CD14-positive monocyte (primary cell): ENCODE data around the gene NR1I3. TPM values are rescaled to one million over a fixed set of nuclear protein-coding genes. Genes with fewer than 3 reads are reported as not detected.

Experiments
- DNase-seq, 3 donors: peaks; one replicate each; pipeline ENCODE4 v3.0.0-alpha.2; 2011 to 2022
- H2AFZ ChIP-seq: 2 replicates; pipeline ENCODE4 v1.6.0; 2012; ENCODE audit warnings: mild to moderate bottlenecking, low read depth, low read length, inconsistent platforms; ENCODE audit not compliant: insufficient read depth, poor library complexity, severe bottlenecking
- H3K27ac ChIP-seq, 2 donors: 1 replicate in 1 of 2; 2 replicates in 1 of 2; pipeline ENCODE4 v1.5.1; 2012 to 2013; ENCODE audit warnings: low read length in 2 of 2, control low read depth in 1 of 2, inconsistent platforms in 1 of 2, low read depth in 1 of 2, mild to moderate bottlenecking in 1 of 2
- H3K27me3 ChIP-seq, 2 donors: one replicate each; pipeline versions ENCODE4 v1.6.0 to v1.6.1; 2011 to 2013; ENCODE audit warnings: low read length in 2 of 2; ENCODE audit not compliant: control insufficient read depth in 2 of 2, insufficient read depth in 2 of 2
- H3K36me3 ChIP-seq, 2 donors: replicated peaks in 1 of 2; 1 replicate in 1 of 2; 2 replicates in 1 of 2; pipeline versions ENCODE4 v1.5.1 to v1.6.1; 2012 to 2013; ENCODE audit warnings: low read length in 2 of 2, control low read depth in 1 of 2, inconsistent platforms in 1 of 2, mild to moderate bottlenecking in 1 of 2; ENCODE audit not compliant: insufficient read depth in 2 of 2, control insufficient read depth in 1 of 2
- H3K4me1 ChIP-seq, 2 donors: 1 replicate in 1 of 2; 2 replicates in 1 of 2; pipeline versions ENCODE4 v1.5.1 to v1.6.1; 2012 to 2013; ENCODE audit warnings: low read length in 2 of 2, control low read depth in 1 of 2, inconsistent platforms in 1 of 2, mild to moderate bottlenecking in 1 of 2, moderate library complexity in 1 of 2; ENCODE audit not compliant: insufficient read depth in 2 of 2, control insufficient read depth in 1 of 2
- H3K4me2 ChIP-seq: replicated peaks from 2 replicates; pipeline ENCODE3; 2012; ENCODE audit warnings: low read length, moderate library complexity, mild to moderate bottlenecking; ENCODE audit not compliant: poor library complexity, severe bottlenecking; ENCODE audit errors: extremely low read depth
- H3K4me3 ChIP-seq, 3 experiments: fragments of 200-600 bp in 1 of 3; sonication (generic) in 1 of 3; replicated peaks in 1 of 3; 1 replicate in 2 of 3; 2 replicates in 1 of 3; pipeline ENCODE4 v1.5.1; 2011 to 2013; ENCODE audit warnings: low read length in 3 of 3, mild to moderate bottlenecking in 3 of 3, control low read depth in 2 of 3, low read depth in 2 of 3, inconsistent platforms in 1 of 3, moderate library complexity in 1 of 3
- H3K79me2 ChIP-seq: 2 replicates; pipeline ENCODE4 v1.6.0; 2012; ENCODE audit warnings: mild to moderate bottlenecking, control low read depth, inconsistent platforms, low read length, moderate library complexity; ENCODE audit not compliant: insufficient read depth
- H3K9ac ChIP-seq: 2 replicates; pipeline ENCODE4 v1.6.0; 2017; ENCODE audit warnings: low read length, mild to moderate bottlenecking; ENCODE audit not compliant: insufficient read depth, poor library complexity, severe bottlenecking
- H3K9me3 ChIP-seq, 2 donors: replicated peaks in 1 of 2; 1 replicate in 1 of 2; 2 replicates in 1 of 2; pipeline versions ENCODE4 v1.5.1 to v1.6.1; 2012 to 2013; ENCODE audit warnings: low read length in 2 of 2, control low read depth in 1 of 2; ENCODE audit not compliant: control insufficient read depth in 1 of 2, insufficient read depth in 1 of 2
- H4K20me1 ChIP-seq: 2 replicates; pipeline ENCODE4 v1.6.0; 2012; ENCODE audit warnings: mild to moderate bottlenecking, low read length, control low read depth, moderate library complexity; ENCODE audit not compliant: insufficient read depth
- H3K27ac Mint-ChIP-seq, 7 donors: one replicate each; pipeline ENCODE4 v1.8.0; 2020; ENCODE audit warnings: mild to moderate bottlenecking in 7 of 7, mixed read lengths in 7 of 7, moderate library complexity in 6 of 7, inconsistent platforms in 2 of 7
- H3K27me3 Mint-ChIP-seq, 3 donors: one replicate each; pipeline ENCODE4 v1.8.0; 2021 to 2022; ENCODE audit warnings: low read depth in 3 of 3, mild to moderate bottlenecking in 3 of 3, mixed read lengths in 3 of 3, moderate library complexity in 3 of 3, inconsistent platforms in 1 of 3
- H3K36me3 Mint-ChIP-seq, 2 donors: one replicate each; pipeline ENCODE4 v1.8.0; 2020; ENCODE audit warnings: mixed read lengths in 2 of 2, inconsistent platforms in 1 of 2, mild to moderate bottlenecking in 1 of 2
- H3K4me1 Mint-ChIP-seq: one replicate; pipeline ENCODE4 v1.8.0; 2020; ENCODE audit warnings: mild to moderate bottlenecking, mixed read lengths
- H3K4me3 Mint-ChIP-seq, 2 donors: one replicate each; pipeline ENCODE4 v1.8.0; 2020; ENCODE audit warnings: mild to moderate bottlenecking in 2 of 2, mixed read lengths in 2 of 2, moderate library complexity in 1 of 2
- H3K9me3 Mint-ChIP-seq, 7 donors: one replicate each; pipeline ENCODE4 v1.8.0; 2020 to 2022; ENCODE audit warnings: mixed read lengths in 7 of 7, mild to moderate bottlenecking in 6 of 7, moderate library complexity in 6 of 7, inconsistent platforms in 2 of 7
- WGBS: methylation state at CpG from one replicate; pipeline ENCODE4 v1.1.5; 2013; ENCODE audit warnings: missing lambda C conversion rate; ENCODE audit not compliant: insufficient coverage; 5-methylcytosine and 5-hydroxymethylcytosine counted together
- intact Hi-C, 2 donors: fragments of 100-400 bp; cut with micrococcal nuclease; formaldehyde crosslinking; loops; one replicate each; pipeline versions ENCODE4 v1.15.0 to v1.15.1; 2023
- polyA plus RNA-seq, 3 donors: library from polyadenylated mRNA; depleted of rRNA in 1 of 3; unstranded in 2 of 3; stranded (reverse) in 1 of 3; fragments of 300-500 nt in 2 of 3; fragments of >200 nt in 1 of 3; fragmentation: Illumina TruSeq in 2 of 3; gene quantifications; 1 replicate in 2 of 3; 2 replicates in 1 of 3; pipeline ENCODE4 v1.2.3, GENCODE V29; 2012 to 2021
- TF ChIP-seq, protein P1 (sequence below): fragments of 200-600 bp; IDR thresholded peaks from one replicate; pipeline ENCODE4 v1.8.0; 2022; ENCODE audit warnings: antibody characterized with exemption, mild to moderate bottlenecking

Gene NR1I3
- polyA plus RNA-seq, 3 donors, result not detected

DNA sequence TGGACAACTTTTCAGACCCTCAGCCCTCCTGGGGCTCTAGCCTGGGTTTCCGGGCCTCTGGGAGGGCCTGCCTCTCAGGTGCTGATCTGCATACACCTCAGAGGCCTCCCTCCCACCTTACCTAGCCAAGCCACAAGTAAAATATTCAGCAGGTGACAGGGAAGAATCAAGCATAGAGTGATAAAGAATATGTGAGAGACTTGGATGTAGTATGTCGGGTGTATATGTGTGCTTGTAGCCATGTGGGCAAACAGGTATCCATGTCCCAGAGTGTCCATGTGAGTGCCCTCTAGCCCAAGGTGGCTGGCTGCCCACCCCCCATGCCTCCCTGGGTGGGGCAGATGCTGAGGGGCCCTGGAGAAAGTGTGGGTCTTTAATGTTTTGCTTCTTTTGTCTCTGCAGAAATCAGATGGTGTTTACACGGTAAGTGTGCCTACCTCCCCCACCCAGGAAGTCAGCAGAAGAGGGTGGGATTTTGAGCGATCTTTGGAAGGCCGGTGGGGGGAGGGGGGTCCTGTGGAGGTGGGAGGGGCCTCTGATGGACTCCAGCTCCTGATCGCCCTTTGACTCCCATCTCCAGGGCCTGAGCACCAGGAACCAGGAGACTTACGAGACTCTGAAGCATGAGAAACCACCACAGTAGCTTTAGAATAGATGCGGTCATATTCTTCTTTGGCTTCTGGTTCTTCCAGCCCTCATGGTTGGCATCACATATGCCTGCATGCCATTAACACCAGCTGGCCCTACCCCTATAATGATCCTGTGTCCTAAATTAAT lies 19.5 kb downstream of the NR1I3 start:
- TF ChIP-seq, protein P1, sequence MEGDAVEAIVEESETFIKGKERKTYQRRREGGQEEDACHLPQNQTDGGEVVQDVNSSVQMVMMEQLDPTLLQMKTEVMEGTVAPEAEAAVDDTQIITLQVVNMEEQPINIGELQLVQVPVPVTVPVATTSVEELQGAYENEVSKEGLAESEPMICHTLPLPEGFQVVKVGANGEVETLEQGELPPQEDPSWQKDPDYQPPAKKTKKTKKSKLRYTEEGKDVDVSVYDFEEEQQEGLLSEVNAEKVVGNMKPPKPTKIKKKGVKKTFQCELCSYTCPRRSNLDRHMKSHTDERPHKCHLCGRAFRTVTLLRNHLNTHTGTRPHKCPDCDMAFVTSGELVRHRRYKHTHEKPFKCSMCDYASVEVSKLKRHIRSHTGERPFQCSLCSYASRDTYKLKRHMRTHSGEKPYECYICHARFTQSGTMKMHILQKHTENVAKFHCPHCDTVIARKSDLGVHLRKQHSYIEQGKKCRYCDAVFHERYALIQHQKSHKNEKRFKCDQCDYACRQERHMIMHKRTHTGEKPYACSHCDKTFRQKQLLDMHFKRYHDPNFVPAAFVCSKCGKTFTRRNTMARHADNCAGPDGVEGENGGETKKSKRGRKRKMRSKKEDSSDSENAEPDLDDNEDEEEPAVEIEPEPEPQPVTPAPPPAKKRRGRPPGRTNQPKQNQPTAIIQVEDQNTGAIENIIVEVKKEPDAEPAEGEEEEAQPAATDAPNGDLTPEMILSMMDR, result no peak
- intact Hi-C loops, result no loop called here
- Mint-ChIP-seq H3K4me1 (peaks cover 62% of the 10 kb centered on the region), H3K27ac (peak overlapping the region; percentile 98 to 100 (median 100)), H3K4me3 (peak overlapping the region; percentile 99 to 100), H3K36me3 (peaks cover 64 to 65% of the 10 kb centered on the region in 2 donors), H3K27me3 (peaks cover 0 to 1% (median 1%) of the 10 kb centered on the region in 3 donors), H3K9me3 (peaks cover 0 to 1% (median 0%) of the 10 kb centered on the region in 7 donors)
- peaks cover 70% of the 10 kb centered on the region for H4K20me1 ChIP-seq
- DNase-seq, result no peak
- peaks cover 59% of the 10 kb centered on the region for H3K79me2 ChIP-seq
- no peaks in the 10 kb centered on the region for H3K27me3 ChIP-seq
- peak overlapping the region; percentile 98 to 100 for H3K27ac ChIP-seq
- peak overlapping the region; percentile 91 to 98 (median 96) for H3K4me3 ChIP-seq
- 96% methylated on average over 3 of the region's 8 CpGs for WGBS
- no peaks in the 10 kb centered on the region for H3K9me3 ChIP-seq
- H3K4me1 ChIP-seq, result peaks cover 33 to 40% of the 10 kb centered on the region in 2 donors
- H2AFZ ChIP-seq, result no peak overlapping the region
- H3K4me2 ChIP-seq, result peak overlapping the region; percentile 100
- peak overlapping the region; percentile 97 for H3K9ac ChIP-seq
- peaks cover 29 to 51% of the 10 kb centered on the region in 2 donors for H3K36me3 ChIP-seq

- Mint-ChIP-seq H3K36me3 (peaks cover 65 to 67% of the 10 kb centered on the region in 2 donors), H3K9me3 (no peaks in the 10 kb centered on the region), H3K4me3 (peak overlapping the region; percentile 99 to 100), H3K27ac (peak overlapping the region; percentile 98 to 100 (median 100)), H3K4me1 (peaks cover 63% of the 10 kb centered on the region), H3K27me3 (peaks cover 0 to 1% (median under 1%) of the 10 kb centered on the region in 3 donors)
- H3K4me2 ChIP-seq, result peak overlapping the region; percentile 100
- H3K4me3 ChIP-seq, result peak overlapping the region; percentile 91 to 98 (median 96)
- H3K79me2 ChIP-seq, result peaks cover 65% of the 10 kb centered on the region
- TF ChIP-seq, protein P1, result no peak
- no peaks in the 10 kb centered on the region for H3K9me3 ChIP-seq
- WGBS, result 0% methylated on average over 1 of the region's 6 CpGs
- H3K4me1 ChIP-seq, result peaks cover 40 to 43% of the 10 kb centered on the region in 2 donors
- peak overlapping the region; percentile 98 to 100 for H3K27ac ChIP-seq
- peaks cover 34 to 52% of the 10 kb centered on the region in 2 donors for H3K36me3 ChIP-seq
- H3K9ac ChIP-seq, result peak overlapping the region; percentile 97
- peaks cover 63% of the 10 kb centered on the region for H4K20me1 ChIP-seq
- no peaks in the 10 kb centered on the region for H3K27me3 ChIP-seq
- H2AFZ ChIP-seq, result no peak overlapping the region
- peak in 2 of 3 donors; percentile 25 to 46 for DNase-seq
- intact Hi-C loops, result no loop called here
Measured at GRCh38 chr1:161217831-161218230, 20.2 kb downstream of the NR1I3 start.
